HG03432 (cell line): Measurements from ENCODE around the gene KANSL2.
"Not testable (repeated sequence)": the region's sequence is repeated elsewhere in the genome, so short reads cannot be mapped to it uniquely, and the experiment has no call there.

Experiments used
- ATAC-seq: cut with Tn5 transposase; IDR thresholded peaks from one replicate; pipeline ENCODE4 v1.9.1; 2021; ENCODE audit warnings: mild to moderate bottlenecking, moderate library complexity; ENCODE audit not compliant: unreplicated experiment

KANSL2 gene

DNA sequence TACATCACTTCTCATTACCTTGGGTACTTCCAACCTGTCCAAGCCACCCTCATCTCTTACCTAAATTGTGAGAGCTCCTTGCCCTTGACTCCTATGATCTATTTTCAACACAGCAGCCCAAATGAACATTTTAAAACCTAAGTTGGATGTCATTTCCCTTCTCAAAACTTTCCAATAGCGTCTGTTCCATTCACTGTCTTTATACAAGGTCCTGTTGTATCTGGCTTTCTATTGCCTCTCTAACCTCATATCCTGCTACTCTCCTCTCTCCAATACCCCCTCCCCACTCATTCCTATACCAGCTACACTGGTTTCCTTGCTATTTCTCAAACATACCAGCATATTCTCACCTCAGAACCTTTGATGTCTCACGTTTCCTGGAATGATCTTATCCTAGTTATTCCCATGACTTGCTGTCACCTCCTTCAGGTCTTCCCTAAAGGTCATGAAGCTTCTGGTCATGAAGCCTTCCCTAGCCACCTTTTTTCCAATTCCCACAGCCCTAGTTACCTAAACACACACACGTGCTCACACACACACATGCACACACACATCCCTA lies 4.1 kb upstream of the KANSL2 start:
- no peak for ATAC-seq

- no peak for ATAC-seq
Observed at GRCh38 chr12:48683534-48683933, 1.5 kb upstream of the KANSL2 start.

GRCh38 chr12:48682927-48683326 lies 889 bp upstream of the KANSL2 start:
- no peak for ATAC-seq

GRCh38 chr12:48682533-48682905 lies 481 bp upstream of the KANSL2 start:
- not testable (repeated sequence) for ATAC-seq

- no peak for ATAC-seq
Observed at GRCh38 chr12:48681399-48681709, 684 bp downstream of the KANSL2 start.

GRCh38 chr12:48680861-48681260 lies 1.2 kb downstream of the KANSL2 start:
- ATAC-seq, result no peak

DNA sequence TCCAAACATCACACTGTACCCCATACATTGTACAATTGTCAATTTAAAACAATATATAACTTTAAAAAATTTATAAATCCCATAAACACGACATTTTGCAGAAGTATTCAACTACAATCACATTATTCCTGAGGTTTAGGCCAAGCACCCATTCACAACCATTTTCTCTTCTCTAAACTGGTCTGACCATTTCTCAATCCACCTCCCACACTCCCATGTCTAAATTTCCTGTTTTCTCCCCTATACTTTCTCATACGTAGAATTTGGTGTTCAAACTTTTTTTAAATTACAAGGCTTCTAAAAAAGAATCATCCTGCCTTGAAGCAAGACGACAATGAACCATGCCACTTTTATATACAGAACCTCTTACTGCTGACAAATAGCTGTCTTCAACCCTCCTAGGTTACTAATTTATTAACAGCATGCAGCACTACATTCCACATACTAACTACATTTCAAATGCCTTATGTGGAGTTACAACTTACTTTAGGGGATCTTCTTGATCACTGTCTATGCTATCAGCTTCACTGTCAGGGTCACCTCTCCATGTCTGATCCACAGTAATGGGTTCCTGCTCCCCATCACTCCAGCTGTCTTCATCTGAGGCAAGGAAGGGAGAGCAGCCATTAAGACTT lies 3.4 kb downstream of the KANSL2 start:
- ATAC-seq, result no peak

DNA sequence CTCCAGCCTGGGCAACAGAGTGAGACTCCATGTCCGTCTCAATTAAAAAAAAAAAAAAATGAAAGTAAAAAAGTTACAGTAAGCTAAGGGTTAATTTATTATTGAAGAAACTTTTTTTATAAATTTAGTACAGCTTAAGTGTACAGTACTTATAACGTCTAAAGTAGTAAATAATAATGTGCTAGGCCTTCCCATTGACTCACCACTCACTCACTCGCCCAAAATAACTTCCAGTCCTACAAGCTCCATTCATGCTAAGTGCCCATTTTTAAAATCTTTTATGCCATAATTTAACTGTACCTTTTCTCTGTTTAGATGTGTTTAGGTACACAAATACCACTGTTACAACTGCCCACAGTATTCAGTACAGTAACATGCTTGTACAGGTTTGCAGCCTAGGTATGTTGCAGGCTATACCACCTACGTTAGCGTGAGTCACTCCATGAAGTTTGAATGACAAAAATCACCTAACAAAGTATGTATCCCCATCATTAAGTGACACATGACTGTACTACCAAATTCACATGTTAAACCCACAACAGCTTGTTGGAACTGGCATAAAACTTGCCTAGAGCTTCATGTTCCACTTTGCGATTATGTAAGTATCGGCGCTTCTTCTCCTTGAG lies 10.7 kb downstream of the KANSL2 start:
- no peak for ATAC-seq

GRCh38 chr12:48668996-48669395 lies 13.0 kb downstream of the KANSL2 start:
- no peak for ATAC-seq

DNA sequence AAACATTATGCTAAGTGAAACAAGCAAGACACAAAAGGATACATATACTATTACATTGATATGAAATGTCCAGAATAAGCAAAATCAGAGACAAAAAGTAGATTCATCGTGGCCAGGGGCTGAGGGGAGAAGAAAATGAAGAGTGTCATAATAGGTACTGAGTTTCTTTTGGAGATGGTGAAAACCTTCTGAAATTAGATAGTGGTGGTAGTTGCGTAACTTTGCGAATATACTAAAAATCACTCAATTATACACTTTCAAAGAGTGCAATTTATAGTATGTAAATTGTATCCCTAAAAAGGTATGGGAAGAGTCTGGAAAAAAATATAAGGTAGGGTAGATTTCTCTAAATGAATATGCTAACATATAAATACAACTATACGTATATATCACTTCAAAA lies 22.2 kb downstream of the KANSL2 start:
- ATAC-seq, result no peak

GRCh38 chr12:48651681-48652080 lies 30.4 kb downstream of the KANSL2 start:
- ATAC-seq, result no peak

GRCh38 chr12:48645354-48645753 lies 36.7 kb downstream of the KANSL2 start:
- ATAC-seq, result not testable (repeated sequence)

DNA sequence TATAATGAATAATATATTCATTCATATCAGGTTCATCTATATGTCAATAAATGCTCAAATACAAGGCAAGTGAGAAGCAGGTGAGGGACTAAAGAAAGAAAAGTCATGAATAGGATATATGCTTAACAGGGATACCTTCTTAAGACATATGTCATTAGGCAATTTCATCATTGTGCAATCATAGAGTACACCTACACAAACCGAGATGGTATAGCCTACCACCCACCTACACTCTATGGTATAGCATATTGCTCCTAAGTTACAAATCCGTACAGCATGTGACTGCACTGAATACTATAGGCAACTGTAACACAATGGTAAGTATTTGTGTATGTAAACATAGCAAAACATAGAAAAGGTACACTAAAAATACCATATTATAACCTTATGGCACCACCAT lies 39.0 kb downstream of the KANSL2 start:
- no peak for ATAC-seq

DNA sequence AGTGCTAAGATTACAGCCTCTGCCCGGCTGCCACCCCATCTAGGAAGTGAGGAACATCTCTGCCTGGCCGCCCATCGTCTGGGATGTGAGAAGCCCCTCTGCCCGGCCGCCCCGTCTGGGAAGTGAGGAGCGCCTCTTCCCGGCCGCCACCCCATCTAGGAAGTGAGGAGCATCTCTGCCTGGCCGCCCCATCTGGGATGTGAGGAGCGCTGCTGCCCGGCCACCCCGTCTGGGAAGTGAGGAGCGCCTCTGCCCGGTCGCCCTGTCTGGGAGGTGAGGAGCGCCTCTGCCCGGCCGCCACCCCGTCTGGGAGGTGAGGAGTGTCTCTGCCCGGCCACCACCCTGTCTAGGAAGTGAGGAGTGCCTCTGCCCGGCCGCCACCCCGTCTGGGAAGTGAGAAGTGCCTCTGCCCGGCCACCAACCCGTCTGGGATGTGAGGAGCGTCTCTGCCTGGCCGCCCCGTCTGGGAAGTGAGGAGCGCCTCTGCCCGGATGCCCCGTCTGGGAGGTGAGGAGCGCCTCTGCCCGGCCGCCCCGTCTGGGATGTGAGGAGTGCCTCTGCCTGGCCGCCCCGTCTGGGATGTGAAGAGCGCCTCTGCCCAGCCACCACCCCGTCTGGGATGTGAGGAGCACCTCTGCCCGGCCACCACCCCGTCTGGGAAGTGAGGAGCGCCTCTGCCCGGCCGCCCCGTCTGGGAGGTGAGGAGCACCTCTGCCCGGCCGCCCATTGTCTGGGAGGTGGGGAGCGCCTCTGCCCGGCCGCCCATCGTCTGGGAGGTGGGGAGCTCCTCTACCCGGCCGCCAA lies 40.1 kb downstream of the KANSL2 start:
- not testable (repeated sequence) for ATAC-seq

DNA sequence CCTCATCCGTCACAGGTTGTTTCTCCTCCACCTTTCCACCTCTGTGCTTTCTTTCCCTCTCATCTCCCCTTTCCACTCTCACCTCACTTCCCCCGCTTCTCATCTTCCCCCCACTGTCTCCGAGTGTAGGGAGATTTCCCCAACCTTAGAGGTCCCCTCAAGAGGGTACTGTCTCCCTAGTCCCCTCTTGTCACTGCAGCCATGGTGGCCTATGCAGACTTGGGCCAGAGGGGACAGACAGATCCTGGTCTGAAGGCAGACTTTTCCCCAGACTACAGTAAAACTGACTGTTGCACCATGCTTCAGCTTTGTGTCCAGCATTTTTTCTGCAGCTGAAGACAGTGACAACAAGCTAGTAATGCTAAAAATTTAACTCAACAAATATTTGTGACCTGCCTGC lies 41.2 kb downstream of the KANSL2 start:
- ATAC-seq, result no peak

DNA sequence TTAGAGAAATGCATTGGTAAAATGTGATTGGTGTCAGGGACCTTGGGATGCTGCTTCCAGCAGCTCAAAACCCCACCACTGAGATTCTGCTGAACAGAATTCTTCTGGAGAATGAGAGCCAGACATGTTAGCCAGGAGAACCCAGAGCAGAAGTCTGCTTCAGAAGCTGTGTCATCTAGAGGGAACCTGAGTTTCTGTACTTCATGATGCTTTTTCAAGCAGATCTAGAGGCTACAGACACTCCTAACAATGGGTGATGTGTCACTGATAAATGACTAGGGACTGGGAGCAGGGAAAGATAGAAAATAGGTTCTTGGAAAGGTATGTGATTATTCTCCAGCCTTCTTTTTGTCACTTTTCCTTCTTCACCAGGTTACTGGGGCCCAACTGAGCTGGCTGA lies 41.6 kb downstream of the KANSL2 start:
- ATAC-seq, result no peak

DNA sequence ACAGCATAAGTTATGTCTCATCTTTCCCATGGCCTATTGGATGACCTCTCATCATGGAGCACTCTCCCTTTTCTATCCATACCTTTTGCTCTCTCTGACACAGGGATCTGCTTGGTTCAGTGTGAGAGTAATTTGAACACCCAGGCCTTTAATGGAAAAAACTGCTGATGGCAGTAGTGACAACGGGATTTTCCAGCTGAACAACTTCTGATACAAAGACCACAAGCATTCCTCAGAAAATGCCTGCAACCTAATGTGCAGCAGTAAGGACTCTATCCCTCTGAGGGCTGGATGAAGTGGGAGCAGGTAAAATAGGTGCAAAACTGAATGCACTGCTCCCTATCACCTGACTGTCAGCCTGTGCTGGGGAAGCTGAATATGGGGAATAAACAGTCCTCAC lies 51.0 kb downstream of the KANSL2 start:
- ATAC-seq, result no peak

DNA sequence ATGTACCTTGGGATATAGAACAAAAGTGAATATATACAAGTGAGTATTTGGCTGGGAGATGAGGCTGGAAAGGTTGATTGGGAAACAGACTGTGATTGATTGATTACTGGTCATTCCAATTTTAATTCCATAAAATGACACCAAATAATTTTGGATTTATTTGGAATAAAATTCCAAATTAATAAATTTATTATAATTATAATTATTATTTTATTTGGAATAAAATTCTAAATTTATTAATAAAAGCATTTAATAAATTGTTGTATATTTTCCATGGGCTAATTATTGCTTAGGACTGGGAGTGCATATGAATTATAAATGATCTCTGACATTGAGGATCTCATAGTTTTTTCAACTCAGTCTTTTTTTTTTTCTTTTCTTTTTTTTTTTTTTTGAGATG lies 51.7 kb downstream of the KANSL2 start:
- no peak for ATAC-seq

DNA sequence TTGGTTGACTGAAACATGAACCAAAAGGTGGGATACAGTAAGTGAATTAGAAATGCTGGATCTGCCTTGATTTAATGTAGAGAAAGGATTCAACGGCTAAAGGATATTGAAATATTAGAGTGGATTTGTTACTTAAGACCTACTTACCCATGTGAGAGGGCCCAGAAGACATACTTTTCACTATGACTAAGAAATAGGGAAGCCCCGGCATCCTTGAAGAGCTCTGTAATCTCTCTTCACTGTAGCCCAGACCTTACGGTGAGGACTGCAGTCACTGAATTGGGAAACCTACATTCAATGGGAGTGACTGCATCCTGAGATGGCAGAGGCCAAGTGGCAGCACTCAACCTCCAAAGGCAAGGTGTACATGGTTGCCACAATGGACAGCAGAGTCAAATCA lies 52.5 kb downstream of the KANSL2 start:
- peak; percentile 38 for ATAC-seq

GRCh38 chr12:48627556-48627955 lies 54.5 kb downstream of the KANSL2 start:
- no peak for ATAC-seq

DNA sequence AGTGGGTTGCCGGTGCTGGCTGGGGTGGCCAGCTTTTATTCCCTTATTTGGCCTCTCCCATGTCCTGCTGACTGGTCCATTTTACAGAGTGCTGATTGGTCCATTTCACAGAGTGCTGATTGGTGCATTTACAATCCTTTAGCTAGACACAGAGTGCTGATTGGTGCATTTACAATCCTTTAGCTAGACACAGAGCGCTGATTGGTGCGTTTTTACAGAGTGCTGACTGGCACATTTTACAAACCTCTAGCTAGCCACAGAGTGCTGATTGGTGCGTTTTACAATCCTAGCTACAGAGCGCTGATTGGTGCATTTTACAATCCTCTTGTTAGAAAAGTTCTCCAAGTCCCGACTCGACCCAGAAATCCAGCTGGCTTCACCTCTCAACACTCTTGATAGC lies 59.0 kb downstream of the KANSL2 start:
- not testable (repeated sequence) for ATAC-seq

GRCh38 chr12:48618541-48618940 lies 63.5 kb downstream of the KANSL2 start:
- ATAC-seq, result no peak
